Heart left ventricle (tissue), 16 donors: Measurements from ENCODE around the gene ZNF587B. TPM values are rescaled to one million over a fixed set of nuclear protein-coding genes. Genes with fewer than 3 reads are reported as not detected.

ENCODE experiments used
- ATAC-seq, 4 donors: fragments of 200-7000 bp; cut with Tn5 transposase; one replicate each; pipeline ENCODE4 v1.9.1; 2020 to 2022; ENCODE audit warnings: moderate library complexity in 4 of 4, mild to moderate bottlenecking in 3 of 4, moderate number of reproducible peaks in 1 of 4
- DNase-seq, 5 donors: peaks; one replicate each; pipeline ENCODE4 v3.0.0-alpha.2; 2020
- H3K27ac ChIP-seq, 12 donors: fragments of 200-600 bp; sonication (generic) in 4 of 12; one replicate each; pipeline versions ENCODE4 v1.5.0 to v1.8.0; 2016 to 2022; ENCODE audit warnings: mild to moderate bottlenecking in 2 of 12
- H3K27me3 ChIP-seq, 9 donors: fragments of 200-600 bp; sonication (generic) in 2 of 9; one replicate each; pipeline versions ENCODE4 v1.5.1 to v1.8.0; 2016 to 2022; ENCODE audit warnings: mild to moderate bottlenecking in 3 of 9
- H3K36me3 ChIP-seq, 9 donors: fragments of 200-600 bp; sonication (generic) in 2 of 9; one replicate each; pipeline versions ENCODE4 v1.5.0 to v1.8.0; 2018 to 2022; ENCODE audit warnings: mild to moderate bottlenecking in 2 of 9
- H3K4me1 ChIP-seq, 12 donors: fragments of 200-600 bp; sonication (generic) in 4 of 12; one replicate each; pipeline versions ENCODE4 v1.5.0 to v1.8.0; 2016 to 2022; ENCODE audit warnings: mild to moderate bottlenecking in 3 of 12
- H3K4me3 ChIP-seq, 12 donors: fragments of 200-600 bp; sonication (generic) in 4 of 12; one replicate each; pipeline versions ENCODE4 v1.5.0 to v1.8.0; 2017 to 2022; ENCODE audit warnings: mild to moderate bottlenecking in 9 of 12, moderate library complexity in 4 of 12
- H3K9me3 ChIP-seq, 12 donors: fragments of 200-600 bp; sonication (generic) in 4 of 12; one replicate each; pipeline versions ENCODE4 v1.5.0 to v1.8.0; 2016 to 2022; ENCODE audit warnings: mild to moderate bottlenecking in 1 of 12
- CTCF ChIP-seq, 12 donors: fragments of 200-600 bp; sonication (generic) in 4 of 12; IDR thresholded peaks; one replicate each; pipeline versions ENCODE4 v1.5.0 to v1.8.0; 2018 to 2022; ENCODE audit warnings: antibody characterized with exemption in 12 of 12, mild to moderate bottlenecking in 5 of 12
- POLR2A ChIP-seq, 2 donors: fragments of 450-650 bp; IDR thresholded peaks; one replicate each; pipeline ENCODE4 v1.6.1; 2017; ENCODE audit warnings: antibody characterized with exemption in 2 of 2, mild to moderate bottlenecking in 2 of 2, moderate library complexity in 2 of 2
- WGBS, 4 donors: extraction: QIAGEN DNeasy Blood & Tissue Kit in 2 of 4; methylation state at CpG; one replicate each; pipeline versions ENCODE4 v1.1.5 to v1.1.7; 2013 to 2018; 5-methylcytosine and 5-hydroxymethylcytosine counted together
- intact Hi-C, 10 donors: fragments of 100-400 bp; cut with DNase I; formaldehyde crosslinking; loops; one replicate each; pipeline versions ENCODE4 v1.11.1 to v1.14.2; 2022
- long read RNA-seq, 3 donors: library from polyadenylated mRNA; unstranded; transcript quantifications; one replicate each; pipeline ENCODE4 v2.0.0, GENCODE V29; 2020 to 2021
- polyA plus RNA-seq, 2 donors: library from polyadenylated mRNA; stranded (reverse); fragments of 200-250 nt; gene quantifications; one replicate each; pipeline ENCODE4 v1.2.3, GENCODE V29; 2013
- total RNA-seq, 9 donors: library from RNA; depleted of rRNA in 2 of 9; stranded (reverse); fragments of >200 nt in 2 of 9; fragmentation: NEBNext Ultra II Directional in 3 of 9; extraction: Animal tissue kit (Norgen Biotek cat#: 25700) in 3 of 9; gene quantifications; one replicate each; pipeline versions ENCODE4 v1.1.0 to v1.2.4, GENCODE V29; 2016 to 2023
- donor health status: ischemic (EF 13 %, LVEDD 7.1; RV severe dilation, severe dysfunction).
- donor health status: healthy with polysubstance abuse.
- donor health status: DM: no; HTN: yes; CAD: no.
- donor health status: DM: no; HTN: no; CAD: no.
- donor health status: ischemic (EF 25% LVEDD 6.9; RV normal size, moderate dysfunction).
- donor health status: ischemic (EF 25% LVEDD 5.7; RV mildly dilated, moderate dysfunction).
- donor health status: healthy.
- donor health status: DM: yes; HTN: yes; CAD: no.
- donor health status: ischemic (EF 35%, LVEDD 5.7; RV mildly dilated, moderate dysfunction).
- donor health status: nonischemic (EF 11% LVEDD 7.7; RV severe dilation, severe dysfunction).
- donor health status: DM: yes; HTN: yes; CAD: no.
- donor health status: PGD.
- donor health status: ischemic (EF 29% LVEDD 5.4; RV normal size, mild dysfunction).
- donor health status: nonischemic (EF 23%, LVEDD 6.1; RV moderate dilation, normal function).

ZNF587B gene
- 1 to 10 TPM; 4.6 to 9.2 (median 6.5) TPM for total RNA-seq
- 1 to 10 TPM; 2.9 to 5.9 TPM for polyA plus RNA-seq
- long read RNA-seq, donor 1, partial matches to known transcripts = 1 of 1 reads
- long read RNA-seq, donor 1, other reads (novel, unspliced or antisense) = 0 of 1 reads
- long read RNA-seq, donor 2, partial matches to known transcripts = 0 of 3 reads
- long read RNA-seq, donor 2, other reads (novel, unspliced or antisense) = 2 of 3 reads
- long read RNA-seq, donor 3, partial matches to known transcripts = 0 of 1 reads
- long read RNA-seq, donor 3, other reads (novel, unspliced or antisense) = 1 of 1 reads

DNA sequence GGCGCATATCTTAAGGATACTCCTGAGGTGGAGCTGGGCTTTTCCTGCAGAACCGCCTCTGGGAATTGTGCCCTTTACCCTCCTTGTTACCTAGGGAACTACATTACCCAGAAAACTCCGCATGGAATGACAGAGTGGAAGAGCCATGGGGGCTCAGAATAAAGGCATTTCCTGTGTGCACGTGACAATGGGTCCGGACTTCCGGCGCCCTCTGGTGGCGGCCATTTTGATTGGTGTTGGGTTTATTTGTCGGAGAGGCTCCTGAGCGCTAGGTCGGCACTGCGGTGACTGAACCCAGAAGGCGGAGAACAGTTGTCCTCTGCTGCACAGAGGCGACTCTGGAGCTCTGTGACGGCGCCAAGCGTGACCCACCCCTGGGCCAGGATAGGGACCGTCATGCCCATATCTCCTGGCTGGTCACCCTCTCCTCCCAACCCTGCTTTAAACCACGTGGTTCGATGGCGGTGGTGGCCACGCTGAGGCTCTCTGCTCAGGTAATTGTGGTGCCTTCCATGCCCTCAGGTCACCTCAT, at the start of gene ZNF587B:
Gene ZNF587B, plus strand, starts transcription at position 229 of the 532 bp plus-strand sequence. Its CDS starts 230 bp downstream, at position 459.
- H3K4me1 ChIP-seq = peaks cover 0 to 31% (median 14%) of the 10 kb centered on the region in 12 donors

DNA sequence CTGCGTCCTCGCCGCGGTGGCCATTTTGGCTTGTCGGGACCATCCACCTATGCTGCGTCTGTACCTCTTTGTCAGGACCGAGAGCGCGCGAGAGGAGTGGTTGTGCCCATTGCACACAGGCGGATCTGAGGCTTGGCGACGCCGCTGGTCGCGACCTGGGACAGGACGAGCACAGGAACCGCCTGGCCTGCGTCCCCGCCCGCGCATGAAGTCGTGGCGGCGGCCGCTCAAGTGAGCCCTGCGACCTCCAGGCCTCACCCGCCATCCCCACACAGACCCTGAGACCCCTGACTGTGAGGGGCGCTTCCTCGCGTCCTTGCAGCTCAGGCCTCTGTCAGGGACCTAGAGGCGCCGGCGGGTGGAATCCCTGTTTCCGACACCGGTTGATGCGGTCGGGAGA, 43.8 kb upstream of the ZNF587B start:
- intact Hi-C loops = no loop called here
- no peak overlapping the region for H3K27ac ChIP-seq
- peaks cover 0 to 6% (median 0%) of the 10 kb centered on the region in 12 donors for H3K4me1 ChIP-seq
- peak in 1 of 4 donors; percentile 32 for ATAC-seq
- H3K27me3 ChIP-seq = no peaks in the 10 kb centered on the region
- peaks cover 0 to 82% (median 22%) of the 10 kb centered on the region in 12 donors for H3K9me3 ChIP-seq
- WGBS, 4 donors = 91 to 95% (median 94%) methylated on average over 37 to 38 of the region's 38 CpGs
- DNase-seq = no peak
- no peak for TF ChIP-seq POLR2A (IDR thresholded peaks at IDR 0.05)
- TF ChIP-seq CTCF (IDR thresholded peaks at IDR 0.05) = no peak
- no peak overlapping the region for H3K4me3 ChIP-seq
- peaks cover 0 to 59% (median 19%) of the 10 kb centered on the region in 9 donors for H3K36me3 ChIP-seq

More for the DNA sequence above, at the start of gene ZNF587B:
- ATAC-seq (peak; percentile 89 to 95 (median 92)), DNase-seq (peak; percentile 72 to 83 (median 76))
- peak in 1 of 2 donors; percentile 25 for TF ChIP-seq POLR2A (IDR thresholded peaks at IDR 0.05)
- TF ChIP-seq CTCF (IDR thresholded peaks at IDR 0.05) = peak in 11 of 12 donors; percentile 14 to 67 (median 43)
- Histone ChIP-seq H3K4me3 (peak within 1 kb of the TSS; percentile 13 to 73 (median 52)), H3K27ac (peak within 1 kb of the TSS; percentile 34 to 83 (median 74)), H3K36me3 (peaks cover 0 to 5% (median 0%) of the 10 kb centered on the region in 9 donors), H3K27me3 (no peaks in the 10 kb centered on the region), H3K9me3 (no peaks in the 10 kb centered on the region)
- 16 to 28% (median 23%) methylated on average over 19 to 22 of the region's 22 CpGs for WGBS, 4 donors
- intact Hi-C loops = no loop called here

- TF ChIP-seq CTCF (IDR thresholded peaks at IDR 0.05) (no peak), POLR2A (IDR thresholded peaks at IDR 0.05) (no peak)
- Histone ChIP-seq H3K27ac (no peak overlapping the region), H3K36me3 (peaks cover 0 to 58% (median 23%) of the 10 kb centered on the region in 9 donors), H3K4me1 (peaks cover 0 to 8% (median 0%) of the 10 kb centered on the region in 12 donors), H3K4me3 (no peak overlapping the region), H3K27me3 (no peaks in the 10 kb centered on the region), H3K9me3 (peaks cover 0 to 76% (median 21%) of the 10 kb centered on the region in 12 donors)
- intact Hi-C loops = no loop called here
- DNase-seq (no peak), ATAC-seq (peak in 2 of 4 donors; percentile 11 to 20)
- 79 to 92% (median 90%) methylated on average over 5 of the region's 5 CpGs for WGBS, 4 donors
Measured at GRCh38 chr19:57786906-57787305, 43.2 kb upstream of the ZNF587B start.

DNA sequence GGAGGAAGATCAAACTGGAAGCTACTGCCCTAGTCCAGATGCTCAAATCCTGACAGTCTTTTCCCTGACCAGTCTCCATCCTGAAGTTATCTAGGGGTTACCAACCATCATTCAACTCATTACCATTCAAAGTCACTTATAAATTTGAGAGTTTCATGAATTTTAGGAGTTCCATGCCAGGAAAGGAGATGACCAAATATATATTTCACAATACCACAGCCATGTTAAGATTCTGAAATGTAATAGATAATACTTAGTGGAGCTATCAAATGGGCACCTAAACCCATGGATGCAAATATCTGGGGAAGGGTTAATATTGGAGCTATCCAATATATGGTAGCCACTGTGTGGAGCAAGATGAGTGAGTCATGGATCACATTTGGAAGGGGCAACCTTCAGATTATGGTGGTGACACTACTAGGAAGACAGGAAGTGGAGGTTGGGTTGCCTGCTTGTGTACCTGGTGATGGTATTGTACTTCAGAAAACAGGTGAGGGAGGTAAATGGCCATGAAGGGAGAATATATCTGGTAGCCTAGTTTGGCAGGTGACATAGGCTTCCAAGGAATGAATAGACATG, 41.9 kb upstream of the ZNF587B start:
- no peak for DNase-seq
- no peak for ATAC-seq
- Histone ChIP-seq H3K4me3 (no peak overlapping the region), H3K27ac (no peak overlapping the region), H3K4me1 (peaks cover 0 to 17% (median 0%) of the 10 kb centered on the region in 12 donors), H3K9me3 (peaks cover 0 to 63% (median 17%) of the 10 kb centered on the region in 12 donors), H3K36me3 (peaks cover 6 to 50% (median 28%) of the 10 kb centered on the region in 9 donors), H3K27me3 (no peaks in the 10 kb centered on the region)
- TF ChIP-seq CTCF (IDR thresholded peaks at IDR 0.05) = no peak
- TF ChIP-seq POLR2A (IDR thresholded peaks at IDR 0.05) = no peak
- intact Hi-C loops = no loop called here
